Activated CD8-positive, alpha-beta memory T cell treated with anti-CD3 and anti-CD28 coated beads for 24 hours (primary cell): Measurements from ENCODE around the gene FOXO6.
A peak's percentile ranks its signal among the peaks of the same experiment; 100 is the strongest.

Experiments used
- DNase-seq: peaks from one replicate; pipeline ENCODE4 v3.0.0-alpha.2; 2020

Gene FOXO6

DNA sequence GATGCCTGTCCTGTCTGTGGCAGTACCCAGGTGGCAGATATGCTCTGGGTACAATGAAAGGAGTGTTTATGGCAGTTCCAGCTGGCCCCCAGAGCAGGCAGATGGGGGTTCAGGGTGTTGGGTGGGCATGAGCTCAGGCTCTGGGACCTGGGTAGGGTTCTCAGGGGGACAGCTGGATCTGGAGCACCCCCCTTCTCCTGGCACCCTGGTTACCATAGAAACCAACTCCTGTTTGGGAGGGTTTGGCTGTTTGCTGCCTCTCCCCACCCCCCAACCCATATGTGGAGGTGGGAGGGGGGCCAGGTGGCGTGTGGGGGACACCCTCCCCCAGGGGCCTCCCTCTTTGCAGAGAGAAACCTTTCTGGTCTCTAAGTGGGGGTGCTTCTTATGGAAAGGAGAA is 7.1 kb downstream of the FOXO6 start:
- no peak for DNase-seq

DNA sequence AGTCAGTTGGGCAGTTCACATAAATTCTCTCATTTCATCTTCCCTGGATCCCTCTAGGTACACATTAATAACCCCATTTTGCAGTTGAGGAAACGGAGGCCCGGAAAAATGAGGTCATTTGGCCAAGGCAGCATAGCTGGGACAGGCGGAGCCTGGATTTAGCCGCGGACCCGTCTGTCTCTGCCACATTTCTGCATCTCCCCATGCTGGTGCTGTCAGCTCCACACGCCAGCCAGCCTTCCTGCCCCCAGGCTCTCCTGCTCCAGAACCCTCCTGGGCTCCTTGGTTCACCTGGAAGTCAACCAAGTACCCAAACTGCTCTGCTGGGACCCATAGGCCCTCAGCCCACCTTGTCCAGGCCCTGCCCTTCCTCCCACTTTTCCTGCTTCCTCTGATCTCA is 7.6 kb downstream of the FOXO6 start:
- DNase-seq: no peak

DNA sequence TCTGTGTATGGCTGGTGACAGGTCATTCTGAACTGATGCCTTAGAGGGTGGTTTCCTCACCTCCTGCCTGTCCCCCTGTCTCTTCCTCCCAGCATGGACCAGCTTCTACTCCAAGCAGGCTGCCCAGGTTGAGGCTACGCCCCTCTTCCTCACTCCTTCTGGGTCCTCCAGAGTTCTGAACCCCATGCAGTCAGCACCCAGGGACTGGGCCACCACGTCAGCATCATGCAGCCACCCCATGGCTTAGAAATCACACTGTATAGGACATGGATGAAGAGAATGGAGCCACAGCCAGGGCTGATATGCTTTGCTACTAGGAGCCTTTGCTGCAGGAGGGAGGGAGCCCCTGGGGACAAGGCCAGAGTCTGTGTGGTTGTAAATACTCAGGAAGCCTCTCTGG is 8.3 kb downstream of the FOXO6 start:
- DNase-seq: no peak

GRCh38 chr1:41370225-41370624 is 9.0 kb downstream of the FOXO6 start:
- no peak for DNase-seq

- DNase-seq: no peak
These were observed 9.7 kb downstream of the FOXO6 start for GRCh38 chr1:41370756-41371420.

DNA sequence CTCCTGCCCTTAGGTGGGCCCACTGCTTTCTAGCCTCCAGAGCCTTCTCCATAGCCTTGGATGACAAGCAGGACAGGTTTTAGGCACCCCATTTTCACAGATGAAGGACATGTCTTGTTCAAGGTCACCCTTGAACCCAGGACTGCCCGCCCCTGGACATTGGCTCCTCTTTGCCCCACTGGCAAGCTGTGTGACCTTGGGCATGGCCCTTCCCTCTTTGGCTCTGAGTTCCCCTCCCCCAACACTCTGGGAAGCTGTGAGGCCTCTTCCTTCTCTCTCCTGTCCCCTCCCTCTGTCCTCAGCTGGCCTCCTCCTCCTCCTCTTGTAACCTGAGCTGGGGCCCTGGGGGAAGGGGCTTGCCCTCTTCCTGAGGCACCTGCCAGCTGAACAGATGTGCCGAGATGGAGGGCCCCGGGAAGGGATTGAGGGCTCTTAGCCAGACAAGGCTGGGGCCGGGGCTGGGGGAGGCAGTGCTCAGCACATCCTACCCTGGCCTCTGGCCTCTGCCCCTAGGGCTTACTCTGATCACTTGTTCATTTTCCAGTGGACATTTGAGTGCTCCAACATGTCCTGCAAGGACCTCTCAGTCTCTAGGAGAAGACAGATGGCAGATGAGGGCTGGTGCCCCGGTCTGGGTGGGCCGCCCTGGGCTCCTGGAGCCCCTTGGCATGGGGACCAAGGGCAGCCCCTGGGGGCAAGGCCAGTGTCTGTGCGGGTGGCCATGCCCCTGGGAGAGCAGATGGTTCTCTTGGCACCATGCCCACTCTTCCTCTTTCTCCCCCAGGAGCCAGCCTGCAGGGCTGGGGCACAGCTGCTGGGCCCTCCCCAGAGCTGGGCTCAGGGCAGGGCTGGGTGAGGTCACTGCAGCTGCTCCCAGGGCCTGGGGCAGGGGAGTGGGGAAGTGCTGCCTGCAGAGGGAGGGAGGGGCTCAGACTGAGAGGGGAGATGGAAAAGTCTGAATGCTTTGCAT is 10.7 kb downstream of the FOXO6 start:
- DNase-seq: no peak

DNA sequence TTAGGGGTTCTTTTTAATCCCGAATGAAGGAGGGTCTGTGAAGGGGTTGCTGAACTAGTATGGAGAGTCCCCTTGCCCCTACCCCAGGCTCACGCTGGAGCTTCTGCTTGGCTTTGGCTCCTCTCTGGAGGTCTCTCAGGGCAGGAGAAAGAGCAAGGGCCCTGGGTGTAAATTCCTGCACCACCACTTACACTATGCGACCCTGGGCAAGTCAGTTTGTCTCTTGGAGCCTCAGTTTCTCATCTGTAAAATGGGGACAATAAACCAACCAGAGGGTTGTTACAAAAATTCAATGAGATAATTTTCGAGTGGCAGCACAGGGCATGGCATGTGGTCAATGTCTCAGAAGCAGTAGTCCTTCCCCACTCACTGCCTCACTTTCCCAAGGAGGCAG is 11.4 kb downstream of the FOXO6 start:
- no peak for DNase-seq

- no peak for DNase-seq
These were observed 12.1 kb downstream of the FOXO6 start for GRCh38 chr1:41373373-41373772.

GRCh38 chr1:41374711-41375110 is 13.5 kb downstream of the FOXO6 start:
- DNase-seq: no peak

DNA sequence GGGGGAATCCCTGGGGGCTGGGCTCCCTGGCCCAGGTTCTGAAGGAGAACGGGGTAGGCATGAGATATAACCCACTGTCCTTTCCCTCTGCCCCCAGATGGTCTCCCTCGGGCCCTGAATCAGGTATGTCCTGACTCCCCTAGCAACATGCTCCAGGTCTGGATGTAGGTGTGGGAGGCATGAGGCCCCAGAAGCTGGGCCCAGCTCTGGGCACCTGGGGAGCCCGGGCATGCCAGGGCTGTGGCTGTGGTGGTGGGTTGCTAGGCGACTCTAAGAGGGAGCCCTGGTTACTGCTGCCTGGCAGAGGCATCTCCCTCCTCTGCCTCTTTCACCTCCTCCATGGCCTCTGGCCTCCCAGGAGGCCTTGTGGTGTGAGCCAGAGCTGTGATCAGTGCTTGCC is 16.2 kb downstream of the FOXO6 start:
- DNase-seq: no peak

DNA sequence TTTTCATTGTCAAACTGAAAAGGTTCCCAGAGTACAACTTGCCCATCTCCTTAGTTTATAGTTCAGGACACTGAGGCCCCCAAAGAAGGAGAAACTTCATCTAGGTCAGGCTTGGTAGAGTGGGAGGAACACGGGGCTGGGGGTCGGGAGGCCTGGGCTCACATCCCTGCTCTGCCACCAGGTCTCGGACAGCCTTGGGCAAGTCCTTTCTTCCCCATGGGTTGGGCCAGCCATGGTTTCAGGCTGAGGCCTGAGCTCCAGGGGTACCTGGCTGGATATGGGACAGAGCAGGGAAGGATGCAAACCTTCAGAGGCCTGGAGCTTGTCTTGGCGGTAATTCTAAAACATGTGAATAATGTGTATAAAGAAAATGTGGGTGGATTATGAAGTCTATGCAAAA is 17.0 kb downstream of the FOXO6 start:
- no peak for DNase-seq

DNA sequence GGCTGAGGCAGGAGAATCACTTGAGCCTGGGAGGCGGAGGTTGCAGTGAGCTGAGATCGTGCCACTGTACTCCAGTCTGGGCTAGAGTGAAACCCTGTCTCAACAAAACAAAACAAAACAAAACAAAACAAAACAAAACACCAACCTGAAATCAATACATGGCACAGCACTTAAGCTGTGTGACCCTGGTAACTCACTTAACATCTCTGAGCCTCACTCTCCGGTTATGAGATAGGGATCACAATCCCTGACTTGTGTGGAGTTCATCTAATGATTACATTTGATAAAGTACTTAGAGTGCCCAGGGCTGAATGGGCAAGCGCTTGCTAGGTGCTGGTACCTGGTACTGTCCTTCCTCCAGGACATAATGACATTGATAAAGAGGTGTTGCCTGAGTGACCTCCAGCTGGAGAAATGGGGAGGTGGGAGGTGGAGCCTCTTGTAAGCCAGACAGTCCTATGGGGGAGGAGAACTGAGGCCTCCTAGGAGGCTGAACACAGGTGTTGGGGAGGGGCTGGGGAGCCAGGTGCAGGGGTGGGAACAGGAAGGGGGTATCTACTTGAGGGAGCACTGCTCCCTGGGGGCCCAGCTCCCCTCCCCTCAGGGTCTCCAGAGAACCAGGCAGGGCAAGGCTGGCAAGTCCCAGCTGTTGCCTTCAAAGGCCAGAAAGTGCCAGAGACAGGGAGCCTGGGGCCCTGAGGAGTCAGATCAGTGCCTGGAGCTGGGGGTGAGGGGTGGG is 17.9 kb downstream of the FOXO6 start:
- DNase-seq: no peak

GRCh38 chr1:41379738-41380130 is 18.5 kb downstream of the FOXO6 start:
- no peak for DNase-seq

DNA sequence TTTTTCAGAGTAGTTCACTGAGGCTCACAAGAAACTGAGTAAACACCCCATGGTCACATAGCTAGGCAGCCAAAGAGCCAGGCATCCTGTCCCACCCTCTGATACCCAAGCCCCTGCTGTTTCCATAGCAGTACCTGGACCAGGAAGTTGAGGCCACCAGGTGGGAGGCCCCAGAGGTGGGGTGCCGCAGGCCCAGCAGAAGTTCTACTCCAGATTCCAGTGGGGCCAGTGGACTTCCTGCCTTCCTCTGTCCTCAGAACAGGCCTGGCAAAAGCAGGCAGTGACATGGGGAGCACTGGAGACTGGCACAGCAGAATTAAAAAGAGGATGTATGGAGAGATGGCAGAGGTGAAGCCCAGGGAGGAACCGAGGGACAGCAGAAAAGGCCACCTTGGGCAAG is 19.0 kb downstream of the FOXO6 start:
- no peak for DNase-seq

DNA sequence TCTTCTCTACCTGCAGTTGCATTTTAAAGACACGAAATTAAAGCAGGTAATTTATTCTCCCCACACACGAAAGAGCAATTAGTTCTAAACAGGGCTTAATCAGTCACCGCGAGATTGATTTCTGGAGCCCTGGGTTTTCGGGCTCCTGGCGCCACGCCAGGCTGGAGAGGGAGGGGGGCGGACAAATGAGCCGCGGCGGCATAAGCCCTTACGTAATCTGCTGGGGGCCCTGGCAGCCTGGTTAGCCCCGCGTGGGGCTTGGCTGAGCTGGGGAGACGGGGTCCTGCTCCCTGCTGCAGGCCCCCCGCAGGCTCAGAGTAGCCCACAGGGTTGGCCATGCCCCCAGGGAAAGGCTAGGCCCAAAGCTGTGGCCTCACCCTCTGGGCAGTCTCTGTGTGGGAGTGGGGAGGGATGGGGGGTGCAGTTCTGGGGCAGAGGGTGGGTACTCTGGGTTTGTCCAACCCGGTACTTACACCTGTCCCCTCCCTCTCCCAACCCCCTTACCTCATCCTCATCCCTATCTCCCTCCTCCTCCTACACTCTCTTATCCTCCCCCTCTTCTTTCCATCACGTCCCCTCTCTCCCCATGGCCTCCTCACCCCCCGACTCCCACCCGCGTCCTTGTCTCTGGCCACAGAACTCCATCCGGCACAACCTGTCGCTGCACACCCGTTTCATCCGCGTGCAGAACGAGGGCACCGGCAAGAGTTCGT is 19.9 kb downstream of the FOXO6 start:
- no peak for DNase-seq

- peak; percentile 71 for DNase-seq
These were observed 20.7 kb downstream of the FOXO6 start for GRCh38 chr1:41381692-41382479.

DNA sequence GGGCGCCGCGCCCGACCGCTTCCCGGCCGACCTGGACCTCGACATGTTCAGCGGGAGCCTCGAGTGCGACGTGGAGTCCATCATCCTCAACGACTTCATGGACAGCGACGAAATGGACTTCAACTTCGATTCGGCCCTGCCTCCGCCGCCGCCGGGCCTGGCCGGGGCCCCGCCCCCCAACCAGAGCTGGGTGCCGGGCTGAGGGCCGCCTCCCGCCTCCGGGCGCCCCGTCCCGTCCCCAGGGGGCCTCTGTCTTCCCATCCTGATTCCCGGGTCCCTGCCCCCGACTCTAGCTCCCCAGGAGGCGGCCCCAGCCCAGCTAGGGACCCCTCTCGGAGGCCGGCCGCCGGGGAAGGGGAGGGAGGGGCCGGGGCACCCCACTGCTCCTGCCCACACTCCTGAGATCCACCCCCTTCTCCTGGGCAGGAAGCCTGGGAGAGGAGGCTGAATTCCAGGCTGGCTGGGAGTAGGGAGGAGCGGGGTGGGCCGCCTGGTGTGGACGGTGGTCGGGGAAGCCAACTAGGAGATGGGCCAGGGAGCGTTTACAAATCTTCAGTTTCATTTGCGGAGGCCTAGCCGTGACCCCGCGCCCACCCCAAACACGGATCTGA is 21.4 kb downstream of the FOXO6 start:
- no peak for DNase-seq

- no peak for DNase-seq
These were observed 22.0 kb downstream of the FOXO6 start for GRCh38 chr1:41383094-41383852.

GRCh38 chr1:41384579-41384978 is 23.3 kb downstream of the FOXO6 start:
- DNase-seq: no peak

- no peak for DNase-seq
These were observed 24.4 kb downstream of the FOXO6 start for GRCh38 chr1:41385398-41386195.
